ENCODE data around the gene RARS2.
A peak's percentile ranks its signal among the peaks of the same experiment; 100 is the strongest.
"Not testable (repeated sequence)": the region's sequence is repeated elsewhere in the genome, so short reads cannot be mapped to it uniquely, and the experiment has no call there.

RARS2 gene

GRCh38 chr6:87589693-87590416 is at the start of gene RARS2, which contains the start of gene ORC3:
Gene RARS2, minus strand, starts transcription at chr6:87589987. Its CDS starts 30 bp downstream, at chr6:87589957.
Gene ORC3, plus strand, starts transcription at chr6:87590135. Its CDS starts 34 bp downstream, at chr6:87590169.
- DNase-seq (ENCODE audit: low read depth), result peak; percentile 80

GRCh38 chr6:87639373-87639772 is 49.6 kb upstream of the RARS2 start:
- no peak for DNase-seq (ENCODE audit: low read depth)

GRCh38 chr6:87637106-87637505 is 47.3 kb upstream of the RARS2 start:
- DNase-seq (ENCODE audit: low read depth), result no peak

- DNase-seq (ENCODE audit: low read depth), result no peak
Observed at GRCh38 chr6:87636315-87636714, 46.5 kb upstream of the RARS2 start.

- DNase-seq (ENCODE audit: low read depth), result no peak
Observed at GRCh38 chr6:87633851-87634250, 44.1 kb upstream of the RARS2 start.

- no peak for DNase-seq (ENCODE audit: low read depth)
Observed at GRCh38 chr6:87630746-87631145, 41.0 kb upstream of the RARS2 start.

- DNase-seq (ENCODE audit: low read depth), result no peak
Observed at GRCh38 chr6:87628881-87629280, 39.1 kb upstream of the RARS2 start.

- no peak for DNase-seq (ENCODE audit: low read depth)
Observed at GRCh38 chr6:87628424-87628823, 38.6 kb upstream of the RARS2 start.

- DNase-seq (ENCODE audit: low read depth), result no peak
Observed at GRCh38 chr6:87623248-87623647, 33.5 kb upstream of the RARS2 start.

GRCh38 chr6:87618531-87618930 is 28.7 kb upstream of the RARS2 start:
- DNase-seq (ENCODE audit: low read depth), result no peak

- no peak for DNase-seq (ENCODE audit: low read depth)
Observed at GRCh38 chr6:87617405-87617804, 27.6 kb upstream of the RARS2 start.

- not testable (repeated sequence) for DNase-seq (ENCODE audit: low read depth)
Observed at GRCh38 chr6:87613018-87613417, 23.2 kb upstream of the RARS2 start.

- DNase-seq (ENCODE audit: low read depth), result no peak
Observed at GRCh38 chr6:87608802-87609201, 19.0 kb upstream of the RARS2 start.

GRCh38 chr6:87606199-87606598 is 16.4 kb upstream of the RARS2 start:
- DNase-seq (ENCODE audit: low read depth), result no peak

GRCh38 chr6:87600576-87600975 is 10.8 kb upstream of the RARS2 start:
- no peak for DNase-seq (ENCODE audit: low read depth)

GRCh38 chr6:87590990-87591389 is 1.2 kb upstream of the RARS2 start:
- DNase-seq (ENCODE audit: low read depth), result no peak

GRCh38 chr6:87590417-87590880 is 662 bp upstream of the RARS2 start:
- DNase-seq (ENCODE audit: low read depth), result no peak

GRCh38 chr6:87588756-87589407 is 905 bp downstream of the RARS2 start:
- peak; percentile 18 for DNase-seq (ENCODE audit: low read depth)

- DNase-seq (ENCODE audit: low read depth), result no peak
Observed at GRCh38 chr6:87586371-87587077, 3.3 kb downstream of the RARS2 start.

GRCh38 chr6:87583822-87584221 is 6.0 kb downstream of the RARS2 start:
- no peak for DNase-seq (ENCODE audit: low read depth)

- DNase-seq (ENCODE audit: low read depth), result no peak
Observed at GRCh38 chr6:87575423-87575822, 14.4 kb downstream of the RARS2 start.

- no peak for DNase-seq (ENCODE audit: low read depth)
Observed at GRCh38 chr6:87574237-87574804, 15.5 kb downstream of the RARS2 start.
